Measurements from ENCODE around the gene EPHB2. TPM values are rescaled to one million over a fixed set of nuclear protein-coding genes. Genes with fewer than 3 reads are reported as not detected.

EPHB2 gene
- total and polyA plus RNA-seq, 2 of the 4 experiments (the other 2 are of a cell fraction), result 52.3 to 58.8 TPM

DNA sequence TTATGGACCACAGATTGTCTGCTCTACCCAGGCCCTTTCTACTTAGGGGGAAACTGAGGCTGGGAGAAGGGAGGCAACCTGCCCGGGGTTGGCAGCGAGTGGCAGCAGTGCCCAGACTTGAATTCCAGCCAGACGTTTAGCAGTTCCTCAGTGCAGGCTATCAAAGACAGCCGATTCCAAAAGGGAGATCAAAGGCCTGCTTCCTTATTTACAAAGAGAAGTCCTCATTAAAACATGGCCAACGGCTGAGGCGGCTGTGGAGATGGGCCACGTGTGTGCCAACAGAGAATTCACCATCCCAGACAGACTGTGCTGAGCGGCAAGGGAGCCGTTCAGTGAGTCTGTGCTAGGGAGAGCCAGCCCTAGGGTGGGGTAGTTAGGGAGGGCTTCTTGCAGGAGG lies 29.9 kb upstream of the EPHB2 start:
- Histone ChIP-seq H3K4ac (ENCODE audit: low read depth, low read length) (no peak overlapping the region), H3K9me3 (ENCODE audit: control insufficient read depth, insufficient read depth, low read length) (no peaks in the 10 kb centered on the region), H3K4me3 (ENCODE audit: insufficient read depth, low read depth, low read length) (no peak overlapping the region), H3K56ac (ENCODE audit: extremely low read depth, insufficient read depth, low read length) (no peak overlapping the region), H3K4me2 (ENCODE audit: low read depth, low read length) (no peak overlapping the region), H2BK20ac (ENCODE audit: low read depth, low read length) (no peak overlapping the region), H3K27ac (ENCODE audit: insufficient read depth, low read length) (no peak overlapping the region), H4K91ac (ENCODE audit: insufficient read depth, low read depth, low read length) (no peak overlapping the region), H3K18ac (ENCODE audit: low read depth, low read length) (no peak overlapping the region), H4K8ac (ENCODE audit: low read depth in 2 of 2, low read length in 2 of 2) (no peak overlapping the region), H3K14ac (replicated peaks; ENCODE audit: low read depth, low read length) (no peak overlapping the region), H3K27me3 (ENCODE audit: control insufficient read depth, insufficient read depth, low read length) (peaks cover 19% of the 10 kb centered on the region), H2AFZ (replicated peaks; ENCODE audit: low read length, poor library complexity) (no peak overlapping the region), H4K5ac (ENCODE audit: low read depth, low read length) (no peak overlapping the region), H3K36me3 (ENCODE audit: control insufficient read depth, insufficient read depth, low read length) (no peaks in the 10 kb centered on the region), H2AK9ac (replicated peaks; ENCODE audit: low read depth, low read length, poor library complexity) (no peak overlapping the region), H3K79me1 (ENCODE audit: low read depth in 1 of 2, low read length in 2 of 2) (no peaks in the 10 kb centered on the region), H2BK120ac (ENCODE audit: low read depth, low read length) (no peak overlapping the region), H4K20me1 (ENCODE audit: insufficient read depth, low read length) (no peaks in the 10 kb centered on the region), H3K23ac (ENCODE audit: low read depth, low read length) (no peak overlapping the region), H3K9me1 (ENCODE audit: insufficient read depth, low read length) (no peaks in the 10 kb centered on the region; the same call in 1 of the 2 replicates), H2AK5ac (ENCODE audit: low read depth, low read length) (no peak overlapping the region), H2BK15ac (ENCODE audit: low read depth, low read length) (no peak overlapping the region), H3K4me1 (ENCODE audit: control insufficient read depth, insufficient read depth, low read length) (peaks cover 3% of the 10 kb centered on the region), H2BK5ac (ENCODE audit: low read depth, low read length, poor library complexity, severe bottlenecking) (no peak overlapping the region), H3K9ac (ENCODE audit: low read depth, low read length) (no peak overlapping the region)
- DNase-seq, result no peak
- in situ Hi-C loops (cut with MboI; ENCODE audit: low sequenced_read_pairs) (no loop called here), dilution Hi-C loops (cut with HindIII; ENCODE audit: low sequenced_read_pairs, unreplicated experiment) (no loop called here), intact Hi-C loops (cut with micrococcal nuclease) (no loop called here)
- TF ChIP-seq CHD1 (IDR thresholded peaks at IDR 0.05; ENCODE audit: low read depth, low read length), result no peak
- no peak for TF ChIP-seq FOS (IDR thresholded peaks at IDR 0.05; ENCODE audit: low read depth, low read length)
- no peak for TF ChIP-seq RCOR1 (IDR thresholded peaks at IDR 0.05; ENCODE audit: insufficient replicate concordance, low read length)
- no peak for TF ChIP-seq RAD21 (IDR thresholded peaks at IDR 0.05; ENCODE audit: low read length)
- no peak for TF ChIP-seq MXI1 (IDR thresholded peaks at IDR 0.05; ENCODE audit: borderline replicate concordance, low read depth, low read length)
- no peak for TF ChIP-seq MAZ (IDR thresholded peaks at IDR 0.05; ENCODE audit: borderline replicate concordance, low read depth, low read length)
- TF ChIP-seq BHLHE40 (IDR thresholded peaks at IDR 0.05; ENCODE audit: low read depth, low read length), result no peak
- no peak for TF ChIP-seq NFE2L2 (IDR thresholded peaks at IDR 0.05; ENCODE audit: low read depth, low read length)
- TF ChIP-seq CEBPB (IDR thresholded peaks at IDR 0.05; ENCODE audit: low read depth, low read length), result no peak
- TF ChIP-seq, protein P1, sequence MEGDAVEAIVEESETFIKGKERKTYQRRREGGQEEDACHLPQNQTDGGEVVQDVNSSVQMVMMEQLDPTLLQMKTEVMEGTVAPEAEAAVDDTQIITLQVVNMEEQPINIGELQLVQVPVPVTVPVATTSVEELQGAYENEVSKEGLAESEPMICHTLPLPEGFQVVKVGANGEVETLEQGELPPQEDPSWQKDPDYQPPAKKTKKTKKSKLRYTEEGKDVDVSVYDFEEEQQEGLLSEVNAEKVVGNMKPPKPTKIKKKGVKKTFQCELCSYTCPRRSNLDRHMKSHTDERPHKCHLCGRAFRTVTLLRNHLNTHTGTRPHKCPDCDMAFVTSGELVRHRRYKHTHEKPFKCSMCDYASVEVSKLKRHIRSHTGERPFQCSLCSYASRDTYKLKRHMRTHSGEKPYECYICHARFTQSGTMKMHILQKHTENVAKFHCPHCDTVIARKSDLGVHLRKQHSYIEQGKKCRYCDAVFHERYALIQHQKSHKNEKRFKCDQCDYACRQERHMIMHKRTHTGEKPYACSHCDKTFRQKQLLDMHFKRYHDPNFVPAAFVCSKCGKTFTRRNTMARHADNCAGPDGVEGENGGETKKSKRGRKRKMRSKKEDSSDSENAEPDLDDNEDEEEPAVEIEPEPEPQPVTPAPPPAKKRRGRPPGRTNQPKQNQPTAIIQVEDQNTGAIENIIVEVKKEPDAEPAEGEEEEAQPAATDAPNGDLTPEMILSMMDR (conservative IDR thresholded peaks at IDR 0.05; ENCODE audit: low read depth, low read length), result no peak
- no peak for TF ChIP-seq MAFK (IDR thresholded peaks at IDR 0.05; ENCODE audit: low read depth, low read length)
- TF ChIP-seq RFX5 (IDR thresholded peaks at IDR 0.05; ENCODE audit: low read depth, low read length), result no peak
- no peak for TF ChIP-seq SMC3 (IDR thresholded peaks at IDR 0.05; ENCODE audit: low read depth, low read length)
- TF ChIP-seq, protein P2, sequence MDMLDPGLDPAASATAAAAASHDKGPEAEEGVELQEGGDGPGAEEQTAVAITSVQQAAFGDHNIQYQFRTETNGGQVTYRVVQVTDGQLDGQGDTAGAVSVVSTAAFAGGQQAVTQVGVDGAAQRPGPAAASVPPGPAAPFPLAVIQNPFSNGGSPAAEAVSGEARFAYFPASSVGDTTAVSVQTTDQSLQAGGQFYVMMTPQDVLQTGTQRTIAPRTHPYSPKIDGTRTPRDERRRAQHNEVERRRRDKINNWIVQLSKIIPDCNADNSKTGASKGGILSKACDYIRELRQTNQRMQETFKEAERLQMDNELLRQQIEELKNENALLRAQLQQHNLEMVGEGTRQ (IDR thresholded peaks at IDR 0.05; ENCODE audit: low read depth, low read length), result no peak
- TF ChIP-seq POLR2A (IDR thresholded peaks at IDR 0.05; ENCODE audit: low read depth, low read length), result no peak
- TF ChIP-seq, protein P3, sequence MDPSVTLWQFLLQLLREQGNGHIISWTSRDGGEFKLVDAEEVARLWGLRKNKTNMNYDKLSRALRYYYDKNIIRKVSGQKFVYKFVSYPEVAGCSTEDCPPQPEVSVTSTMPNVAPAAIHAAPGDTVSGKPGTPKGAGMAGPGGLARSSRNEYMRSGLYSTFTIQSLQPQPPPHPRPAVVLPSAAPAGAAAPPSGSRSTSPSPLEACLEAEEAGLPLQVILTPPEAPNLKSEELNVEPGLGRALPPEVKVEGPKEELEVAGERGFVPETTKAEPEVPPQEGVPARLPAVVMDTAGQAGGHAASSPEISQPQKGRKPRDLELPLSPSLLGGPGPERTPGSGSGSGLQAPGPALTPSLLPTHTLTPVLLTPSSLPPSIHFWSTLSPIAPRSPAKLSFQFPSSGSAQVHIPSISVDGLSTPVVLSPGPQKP (IDR thresholded peaks at IDR 0.05; ENCODE audit: borderline replicate concordance, low read depth, low read length), result no peak
- ATAC-seq (ENCODE audit: low read depth), result no peak
- no CpG with 5 or more reads among the region's 9 CpGs for WGBS, 2 experiments (ENCODE audit: extremely low coverage in 2 of 2, insufficient read length in 1 of 2)
- no TSS peak for BruUV-seq (replicated peaks)
- ChIA-PET POLR2A (ENCODE audit: unreplicated experiment) (no interaction called here), CTCF (no interaction called here)

All from IMR-90 (cell line).